Stimulated activated CD4-positive, alpha-beta T cell treated with anti-CD3 and anti-CD28 coated beads, Interleukin-2, amount 100 ng/mL, for 48 hours (primary cell): ENCODE measurements around the gene ARHGAP26.

Source experiments
- DNase-seq, 2 donors: peaks; one replicate each; pipeline ENCODE4 v3.0.0-alpha.2; 2020

The ARHGAP26 gene

DNA sequence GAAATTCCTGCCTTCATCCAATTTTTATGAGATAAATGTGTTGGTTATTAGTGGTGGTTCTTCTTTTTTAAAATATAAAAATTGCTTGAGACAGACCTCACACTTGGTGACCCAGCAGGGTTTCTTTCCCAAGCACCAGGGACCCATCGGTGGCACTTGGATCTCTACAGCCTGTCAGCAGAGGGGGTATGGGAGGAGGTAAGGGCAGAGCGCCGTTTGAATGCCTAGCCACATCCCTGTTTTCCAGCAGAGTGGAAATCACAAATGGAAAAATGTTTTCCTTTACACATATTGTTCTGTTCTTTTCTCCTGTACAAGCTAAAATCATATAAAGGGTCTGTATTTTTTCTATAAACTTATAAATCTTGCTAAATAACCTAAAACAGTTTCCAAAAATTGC, 385.3 kb downstream of the ARHGAP26 start:
- DNase-seq, result no peak

DNA sequence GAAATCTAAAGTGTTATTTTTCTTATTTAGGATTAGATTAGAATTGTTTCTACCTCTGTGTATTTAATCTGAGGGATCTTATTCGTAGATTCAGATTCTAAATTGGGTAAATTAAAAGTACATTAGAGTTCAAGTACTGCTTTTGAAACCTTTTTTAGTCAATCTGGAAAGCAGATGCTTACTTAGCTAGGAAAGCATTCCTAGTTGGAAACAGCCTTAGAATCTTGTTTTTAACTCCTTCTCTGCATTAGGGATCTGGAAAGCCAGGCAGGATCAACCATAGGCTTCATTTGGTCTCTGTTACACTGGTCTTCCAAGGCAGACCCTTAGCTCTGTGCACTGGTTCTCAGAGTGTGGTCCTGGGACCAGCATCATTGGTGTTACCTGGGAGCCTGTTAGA, 385.9 kb downstream of the ARHGAP26 start:
- no peak for DNase-seq

DNA sequence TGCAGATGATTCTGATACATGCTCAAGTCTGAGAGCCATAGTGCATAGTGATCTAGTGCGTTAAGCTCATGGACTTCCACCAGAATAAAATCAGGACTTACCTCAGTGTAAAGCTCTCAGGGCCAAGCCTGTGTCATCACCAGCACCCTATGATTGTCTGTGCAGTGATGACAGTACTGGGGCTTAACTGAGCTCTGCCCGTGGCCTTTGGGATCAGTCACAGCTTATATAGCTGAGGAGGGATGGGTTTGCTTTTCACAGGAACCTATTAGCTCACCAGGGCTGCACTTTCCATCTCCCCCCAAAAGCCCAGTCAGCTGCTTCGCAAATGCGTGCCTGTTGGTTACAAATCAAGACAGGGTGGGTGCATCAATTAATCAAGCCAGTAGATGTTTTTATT, 386.4 kb downstream of the ARHGAP26 start:
- DNase-seq, result no peak

GRCh38 chr5:143159031-143159430, 388.9 kb downstream of the ARHGAP26 start:
- DNase-seq, result no peak

DNA sequence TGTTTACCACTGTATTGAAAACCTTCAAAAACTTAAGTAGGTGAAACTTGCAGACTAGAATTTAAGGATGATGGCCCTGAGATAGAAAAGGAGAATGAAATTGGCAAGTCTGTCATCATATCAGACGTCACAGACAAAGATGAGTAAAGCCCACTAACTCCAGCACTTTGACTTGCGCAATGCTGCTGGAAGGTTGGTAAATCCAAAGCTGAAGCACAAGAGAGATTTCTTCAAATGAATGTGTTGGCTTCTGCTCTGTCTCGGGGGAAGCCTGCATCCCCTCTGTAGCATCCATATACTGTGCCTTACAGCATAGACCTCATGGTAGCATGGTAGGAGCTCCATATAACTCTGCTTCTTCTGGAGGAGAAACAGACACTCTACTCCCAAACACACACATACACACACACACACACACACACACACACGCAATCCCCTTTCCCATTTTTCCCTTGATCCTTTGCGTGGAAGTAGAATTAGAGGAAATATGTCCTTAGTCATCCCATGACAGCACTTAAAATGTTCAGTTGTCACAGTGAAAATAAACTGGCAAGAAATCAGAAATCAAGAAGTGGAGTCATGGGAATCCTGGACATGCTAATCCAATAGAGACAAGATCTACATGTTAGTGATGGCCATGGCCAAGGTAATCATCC, 391.8 kb downstream of the ARHGAP26 start:
- DNase-seq, result no peak

GRCh38 chr5:143162810-143163209, 392.6 kb downstream of the ARHGAP26 start:
- no peak for DNase-seq

DNA sequence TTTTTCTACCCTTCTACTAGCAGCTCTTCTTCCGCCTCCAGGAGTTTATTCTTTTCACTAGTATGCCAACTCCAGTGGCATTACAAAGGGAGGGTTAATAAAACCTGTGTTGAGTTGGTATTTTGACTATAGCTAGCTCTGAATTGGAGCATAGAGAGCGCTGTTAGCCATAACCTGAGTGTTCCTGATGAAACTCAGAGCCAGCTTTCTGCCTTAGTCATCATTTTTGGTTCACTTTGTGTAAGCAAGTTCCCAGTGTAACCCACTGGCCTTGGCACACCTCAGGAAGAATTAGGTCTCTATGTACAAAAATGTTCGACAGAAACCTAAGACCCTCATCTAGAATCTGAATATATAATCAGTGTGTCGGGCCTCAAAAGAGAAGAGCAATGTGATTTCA, 394.4 kb downstream of the ARHGAP26 start:
- DNase-seq, result no peak

DNA sequence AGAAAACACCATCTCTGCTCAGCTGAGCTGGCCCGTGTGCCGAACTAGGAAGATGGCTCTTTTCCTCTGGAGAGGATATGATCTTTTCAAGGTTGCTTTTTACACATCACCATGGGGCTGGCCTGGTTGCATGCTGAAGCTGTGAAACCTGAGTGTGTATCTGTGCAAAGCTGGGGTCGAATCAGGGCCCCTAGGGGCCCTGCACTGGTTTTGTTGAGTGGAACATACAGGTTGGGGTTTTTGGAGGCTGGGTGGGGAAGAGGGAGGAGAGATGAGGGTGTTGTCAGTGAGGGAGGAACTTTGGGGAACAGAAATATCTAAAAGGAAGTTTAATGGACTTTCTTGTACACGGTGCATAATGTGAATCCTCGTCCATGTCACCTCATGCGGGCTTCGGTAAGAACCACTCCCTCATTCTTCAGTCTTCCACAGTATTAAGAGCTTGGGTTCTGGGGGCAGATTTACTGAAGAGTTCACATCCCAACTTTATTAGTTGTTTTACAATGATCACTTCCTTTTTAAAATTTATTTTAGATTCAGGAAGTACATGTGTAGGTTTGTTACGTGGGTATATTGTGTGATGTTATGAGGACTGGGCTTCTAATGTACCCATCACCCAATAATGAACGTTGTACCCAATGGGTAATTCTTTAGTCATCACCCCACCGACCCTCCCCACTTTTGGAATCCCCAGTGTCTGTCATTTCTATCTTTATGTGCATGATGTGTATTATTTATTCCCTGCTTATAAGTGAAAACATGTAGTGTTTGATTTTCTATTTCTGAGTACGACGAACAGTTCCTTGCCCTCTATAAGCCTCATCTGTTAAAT, 395.1 kb downstream of the ARHGAP26 start:
- no peak for DNase-seq

DNA sequence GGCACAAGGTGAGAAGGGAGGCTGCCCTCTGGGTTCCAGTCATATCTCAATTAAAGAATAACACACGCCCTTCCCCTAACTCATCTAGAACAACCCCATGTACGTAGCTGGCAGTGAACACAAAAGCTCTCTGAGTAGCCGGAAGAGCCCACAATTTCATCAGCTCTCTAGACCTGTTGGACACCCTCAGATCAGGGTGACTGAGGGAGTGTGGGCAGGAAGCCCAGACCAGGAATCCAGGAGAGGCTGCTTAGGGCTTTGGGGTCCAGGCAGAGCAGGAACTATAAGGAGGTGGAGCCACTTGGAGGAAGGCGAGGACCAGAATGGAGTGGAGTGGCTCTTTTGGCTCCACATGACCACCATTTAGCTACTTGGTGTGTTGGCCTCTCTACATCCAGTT, 395.9 kb downstream of the ARHGAP26 start:
- no peak for DNase-seq

DNA sequence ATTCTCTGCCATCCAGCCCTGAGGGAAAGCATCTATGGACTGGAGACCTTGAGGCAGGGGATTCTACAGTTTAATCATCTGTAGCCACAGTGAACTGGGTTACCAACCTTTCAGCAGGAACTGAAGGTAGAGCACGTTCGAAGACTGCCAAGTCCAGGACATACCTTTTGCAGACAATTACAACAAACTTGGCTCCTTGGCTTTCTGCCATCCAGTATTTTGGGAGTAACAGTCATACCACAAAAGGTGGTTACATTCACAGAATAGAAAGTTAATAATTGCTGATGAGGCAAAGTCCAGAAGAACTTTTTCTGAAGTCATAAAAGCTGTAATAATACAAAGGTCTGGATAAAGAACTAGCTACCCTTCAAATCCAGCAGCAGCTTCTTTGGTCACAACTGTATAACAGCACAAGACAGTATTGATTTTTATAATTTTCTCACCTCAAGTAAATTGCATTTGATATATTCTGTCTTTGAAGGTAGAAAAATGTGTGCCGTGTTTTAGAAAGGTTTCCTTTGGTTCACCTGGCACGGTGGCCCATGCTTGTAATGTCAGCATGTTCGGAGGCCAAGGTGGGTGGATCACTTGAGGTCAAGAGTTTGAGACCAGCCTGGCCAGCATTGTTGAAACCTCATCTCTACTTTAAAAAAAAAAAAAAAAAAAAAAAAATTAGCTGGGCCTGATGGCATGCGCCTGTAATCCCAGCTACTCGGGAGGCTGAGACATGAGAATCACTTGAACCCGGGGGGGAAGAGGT, 396.7 kb downstream of the ARHGAP26 start:
- DNase-seq, result no peak

DNA sequence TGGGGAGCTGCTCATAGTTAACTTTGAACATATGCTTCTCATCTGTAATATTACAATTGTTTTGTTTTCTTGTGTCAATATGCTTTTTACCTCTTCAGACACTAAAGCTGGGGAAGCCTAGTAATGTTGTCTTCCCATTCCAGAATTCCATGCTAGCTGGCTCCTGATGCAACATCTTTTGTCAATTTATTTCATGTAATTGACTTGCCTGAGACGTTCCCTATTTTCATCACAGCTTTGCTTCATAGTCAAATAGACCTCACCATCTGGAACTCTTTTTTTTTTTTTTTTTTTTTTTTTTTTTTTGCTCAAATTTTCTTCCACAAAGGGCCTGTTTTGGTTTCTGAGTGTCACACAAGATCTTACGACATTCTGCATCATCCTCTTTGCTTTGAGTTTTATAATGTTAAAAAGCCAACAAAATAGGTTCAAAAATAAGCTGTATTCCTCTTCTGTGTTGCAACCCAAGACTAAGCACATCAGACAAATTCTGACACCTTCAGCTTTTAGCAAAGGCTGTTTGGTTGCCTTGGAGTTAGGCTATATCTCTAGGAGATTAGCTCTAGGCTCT, 398.1 kb downstream of the ARHGAP26 start:
- DNase-seq, result no peak

GRCh38 chr5:143168921-143169810, 399.0 kb downstream of the ARHGAP26 start:
- no peak for DNase-seq

DNA sequence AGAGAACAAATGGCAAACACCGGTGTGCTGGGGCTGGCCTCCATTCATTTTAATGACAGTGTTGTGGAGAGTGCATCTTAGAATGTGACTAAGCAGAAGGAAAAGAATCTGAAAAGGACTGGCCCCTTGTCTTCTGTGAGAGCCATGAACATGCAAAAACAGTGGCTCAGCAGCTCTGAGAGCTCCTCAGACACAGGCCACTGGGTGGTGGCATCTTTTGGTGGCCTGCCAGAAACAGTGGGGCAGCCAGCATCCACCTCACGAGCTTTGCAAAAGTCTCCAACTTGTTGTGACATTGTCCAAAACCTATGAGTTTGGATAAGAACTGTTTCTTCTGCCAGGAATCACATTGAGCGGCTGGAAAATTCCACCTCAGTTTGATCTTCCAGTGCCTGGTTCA, 399.9 kb downstream of the ARHGAP26 start:
- no peak for DNase-seq

GRCh38 chr5:143170977-143171376, 400.8 kb downstream of the ARHGAP26 start:
- DNase-seq, result no peak

GRCh38 chr5:143172739-143173138, 402.6 kb downstream of the ARHGAP26 start:
- no peak for DNase-seq

- no peak for DNase-seq
These were observed 403.1 kb downstream of the ARHGAP26 start for GRCh38 chr5:143173139-143173889.

DNA sequence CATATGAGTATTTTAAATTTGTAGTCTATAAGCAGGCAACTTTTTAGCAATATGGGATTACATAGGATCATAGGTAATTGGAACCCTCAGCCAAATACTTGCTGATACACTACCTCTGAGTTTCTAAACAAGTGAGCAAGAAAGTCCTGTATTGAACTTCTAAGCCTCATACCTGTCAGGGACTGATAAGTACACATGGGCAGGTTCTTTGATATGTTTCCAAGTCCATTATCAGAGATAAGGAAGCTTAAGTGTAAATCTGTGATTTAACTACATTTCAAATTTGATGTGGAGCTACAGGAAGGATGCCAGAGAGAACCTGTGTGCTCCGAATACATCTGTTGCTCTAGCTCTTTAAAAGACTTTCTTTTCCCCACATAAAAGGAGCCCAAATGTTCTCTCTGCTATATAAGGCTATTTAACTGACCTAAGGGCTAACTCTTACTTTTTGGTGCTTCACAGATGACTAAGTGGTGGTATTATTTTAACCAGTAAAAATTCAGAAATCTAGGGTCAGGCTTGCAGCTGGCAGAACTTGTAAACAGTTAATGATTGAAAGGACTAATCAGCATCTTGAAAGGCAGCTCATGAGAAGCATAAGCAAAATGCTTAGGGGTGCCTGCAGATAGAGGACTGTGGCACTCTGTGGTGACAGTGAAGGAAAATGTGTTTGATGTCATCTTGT, 404.7 kb downstream of the ARHGAP26 start:
- no peak for DNase-seq

DNA sequence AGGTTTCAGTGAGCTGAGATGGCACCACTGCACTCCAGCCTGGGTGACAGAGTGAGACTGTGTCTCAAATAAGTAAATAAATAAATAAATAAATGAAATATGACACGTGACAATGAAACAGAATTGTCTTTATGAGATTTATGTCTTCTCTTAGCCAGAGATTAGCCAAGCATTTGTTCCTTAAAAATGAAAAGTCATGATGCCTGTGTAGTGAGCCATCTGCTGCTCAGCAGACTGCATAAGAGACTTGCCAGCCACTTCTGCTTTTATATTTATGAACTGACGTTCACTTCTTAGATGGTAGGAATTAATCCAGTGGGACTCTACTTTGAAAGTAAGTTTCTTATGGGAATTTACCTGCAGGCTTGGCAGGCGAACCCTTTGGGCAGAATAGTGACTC, 405.9 kb downstream of the ARHGAP26 start:
- DNase-seq, result no peak

- DNase-seq, result no peak
These were observed 407.2 kb downstream of the ARHGAP26 start for GRCh38 chr5:143177263-143177983.

- DNase-seq, result no peak
These were observed 409.1 kb downstream of the ARHGAP26 start for GRCh38 chr5:143179126-143179740.
